Mesenchymal stem cell (in vitro differentiated cells and primary cell): ENCODE data around the gene CAMK1D.
A peak's percentile ranks its signal among the peaks of the same experiment; 100 is the strongest.
"Not testable (repeated sequence)": the region's sequence is repeated elsewhere in the genome, so short reads cannot be mapped to it uniquely, and the experiment has no call there.

Experiments used
- DNase-seq: peaks from one replicate; pipeline ENCODE4 v3.0.0-alpha.2; 2013
- H2AFZ ChIP-seq: one replicate; pipeline ENCODE4 v1.6.1; 2013; ENCODE audit warnings: low read depth, mild to moderate bottlenecking, control low read depth, inconsistent platforms, low read length, moderate library complexity
- H2AK5ac ChIP-seq: 2 replicates; pipeline ENCODE4 v1.6.1; 2013; ENCODE audit warnings: low read length, moderate library complexity, mild to moderate bottlenecking, inconsistent platforms; ENCODE audit not compliant: severe bottlenecking
- H2BK120ac ChIP-seq: one replicate; pipeline ENCODE4 v1.6.1; 2013; ENCODE audit warnings: low read depth, mild to moderate bottlenecking, inconsistent platforms, low read length, moderate library complexity
- H2BK12ac ChIP-seq, 2 experiments: one replicate each; pipeline ENCODE4 v1.6.1; 2013; ENCODE audit warnings: inconsistent platforms in 2 of 2, low read length in 2 of 2, mild to moderate bottlenecking in 2 of 2, moderate library complexity in 2 of 2, control low read depth in 1 of 2
- H2BK15ac ChIP-seq: one replicate; pipeline ENCODE4 v1.6.1; 2013; ENCODE audit warnings: mild to moderate bottlenecking, low read depth, inconsistent platforms; ENCODE audit not compliant: poor library complexity, severe bottlenecking
- H2BK5ac ChIP-seq: 2 replicates; pipeline ENCODE4 v1.6.1; 2013; ENCODE audit warnings: low read depth, mild to moderate bottlenecking, low read length, control low read depth, inconsistent platforms; ENCODE audit not compliant: poor library complexity, severe bottlenecking
- H3K14ac ChIP-seq, 2 experiments: one replicate each; pipeline ENCODE4 v1.6.1; 2013; ENCODE audit warnings: inconsistent platforms in 2 of 2, low read length in 2 of 2, control low read depth in 1 of 2, mild to moderate bottlenecking in 1 of 2, moderate library complexity in 1 of 2
- H3K18ac ChIP-seq, 2 experiments: one replicate each; pipeline ENCODE4 v1.6.1; 2013; ENCODE audit warnings: inconsistent platforms in 2 of 2, low read length in 2 of 2, control low read depth in 1 of 2, low read depth in 1 of 2, mild to moderate bottlenecking in 1 of 2
- H3K23ac ChIP-seq, 2 experiments: one replicate each; pipeline ENCODE4 v1.6.1; 2013; ENCODE audit warnings: inconsistent platforms in 2 of 2, low read length in 2 of 2, mild to moderate bottlenecking in 2 of 2, moderate library complexity in 2 of 2, control low read depth in 1 of 2
- H3K27ac ChIP-seq: 2 replicates; pipeline ENCODE4 v1.5.1; 2013; ENCODE audit warnings: mild to moderate bottlenecking, moderate library complexity, low read length, control low read depth, inconsistent platforms; ENCODE audit not compliant: poor library complexity, severe bottlenecking
- H3K27me3 ChIP-seq, 2 experiments: 2 replicates each; pipeline versions ENCODE4 v1.6.1 to v1.7.0; 2013; ENCODE audit warnings: low read length in 2 of 2, mild to moderate bottlenecking in 2 of 2, moderate library complexity in 2 of 2, control low read depth in 1 of 2, inconsistent platforms in 1 of 2; ENCODE audit not compliant: control insufficient read depth in 1 of 2, insufficient read depth in 1 of 2
- H3K36me3 ChIP-seq, 2 experiments: 2 replicates each; pipeline versions ENCODE4 v1.6.1 to v1.7.0; 2013; ENCODE audit warnings: low read length in 2 of 2, control low read depth in 1 of 2, inconsistent platforms in 1 of 2, low read depth in 1 of 2, mild to moderate bottlenecking in 1 of 2; ENCODE audit not compliant: insufficient read depth in 2 of 2, control insufficient read depth in 1 of 2
- H3K4ac ChIP-seq, 2 experiments: one replicate each; pipeline ENCODE4 v1.6.1; 2013; ENCODE audit warnings: inconsistent platforms in 2 of 2, low read length in 2 of 2, mild to moderate bottlenecking in 2 of 2, moderate library complexity in 2 of 2, control low read depth in 1 of 2, low read depth in 1 of 2
- H3K4me1 ChIP-seq: 2 replicates; pipeline ENCODE4 v1.6.1; 2013; ENCODE audit warnings: low read depth, low read length, control low read depth; ENCODE audit not compliant: control insufficient read depth, insufficient read depth
- H3K4me2 ChIP-seq: 2 replicates; pipeline ENCODE4 v1.6.1; 2013; ENCODE audit warnings: low read length, mild to moderate bottlenecking, inconsistent platforms; ENCODE audit not compliant: poor library complexity, severe bottlenecking
- H3K4me3 ChIP-seq, 2 experiments: 2 replicates each; pipeline versions ENCODE4 v1.5.1 to v1.7.0; 2013; ENCODE audit warnings: low read length in 2 of 2, mild to moderate bottlenecking in 2 of 2, control low read depth in 1 of 2, low read depth in 1 of 2; ENCODE audit not compliant: insufficient read depth in 1 of 2
- H3K79me1 ChIP-seq: replicated peaks from 2 replicates; pipeline ENCODE4 v1.6.1; 2013; ENCODE audit warnings: mild to moderate bottlenecking, control low read depth, low read length, inconsistent platforms; ENCODE audit not compliant: poor library complexity, severe bottlenecking
- H3K9ac ChIP-seq: 2 replicates; pipeline ENCODE4 v1.7.0; 2013; ENCODE audit warnings: mild to moderate bottlenecking, low read length, moderate library complexity
- H3K9me3 ChIP-seq: 2 replicates; pipeline ENCODE4 v1.7.0; 2013; ENCODE audit warnings: mild to moderate bottlenecking, low read length; ENCODE audit not compliant: control insufficient read depth
- H4K8ac ChIP-seq: one replicate; pipeline ENCODE4 v1.6.1; 2013; ENCODE audit warnings: inconsistent platforms, mild to moderate bottlenecking, low read length, moderate library complexity
- H4K91ac ChIP-seq: one replicate; pipeline ENCODE4 v1.6.1; 2013; ENCODE audit warnings: mild to moderate bottlenecking, low read length, inconsistent platforms
- WGBS: methylation state at CpG from one replicate; pipeline ENCODE4 v1.1.7; 2013; ENCODE audit warnings: mixed read lengths; 5-methylcytosine and 5-hydroxymethylcytosine counted together

The CAMK1D gene

DNA sequence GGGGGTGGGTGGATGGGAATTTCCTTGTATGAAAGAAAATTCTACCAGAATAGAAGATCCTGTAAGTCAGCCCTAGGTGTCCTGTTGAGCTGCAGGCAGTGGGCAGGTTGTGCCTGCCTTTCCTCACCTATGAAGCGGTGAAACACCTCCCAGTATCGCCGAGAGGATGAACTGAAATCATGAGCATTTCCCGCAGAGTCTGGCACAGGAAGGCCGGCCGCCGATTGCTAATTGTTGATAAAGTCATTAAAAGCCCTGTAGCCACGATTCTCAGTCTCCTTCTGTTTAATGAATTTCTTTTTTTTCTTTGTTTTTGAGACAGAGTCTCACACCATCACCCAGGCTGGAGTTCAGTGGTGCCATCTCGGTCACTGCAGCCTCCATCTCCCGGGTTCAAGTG lies 142.1 kb downstream of the CAMK1D start:
- Histone ChIP-seq H3K27me3 (no peaks in the 10 kb centered on the region), H2BK12ac (no peak overlapping the region), H2BK120ac (no peak overlapping the region), H3K9ac (no peak overlapping the region), H3K4me3 (no peak overlapping the region), H3K9me3 (no peaks in the 10 kb centered on the region), H3K4me2 (no peak overlapping the region), H3K27ac (no peak overlapping the region), H3K18ac (no peak overlapping the region), H3K4me1 (peaks cover 14% of the 10 kb centered on the region), H2BK5ac (no peak overlapping the region), H2AFZ (no peak overlapping the region), H4K91ac (no peak overlapping the region), H3K14ac (no peak overlapping the region), H2AK5ac (no peak overlapping the region), H3K79me1 (peaks cover 36% of the 10 kb centered on the region), H2BK15ac (no peak overlapping the region), H3K36me3 (no peaks in the 10 kb centered on the region), H4K8ac (no peak overlapping the region), H3K23ac (no peak overlapping the region), H3K4ac (no peak overlapping the region)
- DNase-seq, result no peak
- 95% methylated on average over 8 of the region's 10 CpGs for WGBS

DNA sequence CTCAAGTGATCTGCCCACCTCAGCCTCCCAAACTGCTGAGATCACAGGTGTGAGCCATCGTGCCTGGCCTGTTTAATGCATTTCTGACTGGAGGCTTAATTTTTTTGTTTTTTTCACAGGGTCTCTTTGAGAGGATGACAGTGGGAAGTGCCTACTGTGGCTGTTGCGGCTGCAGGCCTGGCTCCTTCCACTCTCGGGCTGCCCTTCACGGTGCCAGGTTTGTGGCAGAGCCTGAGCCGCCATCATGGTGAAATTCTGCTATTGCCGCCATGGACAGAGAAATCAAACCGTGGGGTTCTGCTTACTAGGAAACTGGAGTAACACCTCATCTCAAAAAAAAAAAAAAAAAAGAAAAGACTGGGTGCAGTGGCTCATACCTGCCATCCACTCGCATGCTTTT lies 142.7 kb downstream of the CAMK1D start:
- no peak overlapping the region for H2BK12ac ChIP-seq
- H3K79me1 ChIP-seq, result peaks cover 39% of the 10 kb centered on the region
- H3K4ac ChIP-seq, result no peak overlapping the region
- no peak overlapping the region for H3K27ac ChIP-seq
- no peak overlapping the region for H3K4me2 ChIP-seq
- H3K14ac ChIP-seq, result no peak overlapping the region
- DNase-seq, result no peak
- no peak overlapping the region for H3K4me3 ChIP-seq
- no peak overlapping the region for H2BK120ac ChIP-seq
- 100% methylated on average over 5 of the region's 8 CpGs for WGBS
- no peaks in the 10 kb centered on the region for H3K9me3 ChIP-seq
- no peak overlapping the region for H2BK5ac ChIP-seq
- H3K27me3 ChIP-seq, result no peaks in the 10 kb centered on the region
- H3K36me3 ChIP-seq, result no peaks in the 10 kb centered on the region
- no peak overlapping the region for H4K91ac ChIP-seq
- peaks cover 14% of the 10 kb centered on the region for H3K4me1 ChIP-seq
- no peak overlapping the region for H4K8ac ChIP-seq
- H2AK5ac ChIP-seq, result no peak overlapping the region
- H3K23ac ChIP-seq, result no peak overlapping the region
- H3K9ac ChIP-seq, result no peak overlapping the region
- no peak overlapping the region for H2AFZ ChIP-seq
- H2BK15ac ChIP-seq, result no peak overlapping the region
- H3K18ac ChIP-seq, result no peak overlapping the region

DNA sequence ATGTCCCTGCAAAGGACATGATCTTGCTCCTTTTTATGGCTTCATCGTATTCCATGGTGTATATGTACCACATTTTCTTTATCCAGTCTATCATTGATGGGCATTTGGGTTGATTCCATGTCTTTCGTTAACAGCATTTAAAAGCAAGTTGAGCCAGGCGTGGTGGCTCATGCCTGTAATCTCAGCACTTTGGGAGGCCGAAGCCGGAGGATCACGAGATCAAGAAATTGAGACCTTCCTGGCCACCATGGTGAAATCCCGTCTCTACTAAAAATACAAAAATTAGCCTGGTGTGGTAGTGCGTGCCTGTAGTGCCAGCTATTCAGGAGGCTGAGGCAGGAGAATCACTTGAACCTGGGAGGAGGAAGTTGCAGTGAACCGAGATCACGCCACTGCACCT lies 147.7 kb downstream of the CAMK1D start:
- H3K9me3 ChIP-seq, H2AK5ac ChIP-seq: not testable (repeated sequence)

DNA sequence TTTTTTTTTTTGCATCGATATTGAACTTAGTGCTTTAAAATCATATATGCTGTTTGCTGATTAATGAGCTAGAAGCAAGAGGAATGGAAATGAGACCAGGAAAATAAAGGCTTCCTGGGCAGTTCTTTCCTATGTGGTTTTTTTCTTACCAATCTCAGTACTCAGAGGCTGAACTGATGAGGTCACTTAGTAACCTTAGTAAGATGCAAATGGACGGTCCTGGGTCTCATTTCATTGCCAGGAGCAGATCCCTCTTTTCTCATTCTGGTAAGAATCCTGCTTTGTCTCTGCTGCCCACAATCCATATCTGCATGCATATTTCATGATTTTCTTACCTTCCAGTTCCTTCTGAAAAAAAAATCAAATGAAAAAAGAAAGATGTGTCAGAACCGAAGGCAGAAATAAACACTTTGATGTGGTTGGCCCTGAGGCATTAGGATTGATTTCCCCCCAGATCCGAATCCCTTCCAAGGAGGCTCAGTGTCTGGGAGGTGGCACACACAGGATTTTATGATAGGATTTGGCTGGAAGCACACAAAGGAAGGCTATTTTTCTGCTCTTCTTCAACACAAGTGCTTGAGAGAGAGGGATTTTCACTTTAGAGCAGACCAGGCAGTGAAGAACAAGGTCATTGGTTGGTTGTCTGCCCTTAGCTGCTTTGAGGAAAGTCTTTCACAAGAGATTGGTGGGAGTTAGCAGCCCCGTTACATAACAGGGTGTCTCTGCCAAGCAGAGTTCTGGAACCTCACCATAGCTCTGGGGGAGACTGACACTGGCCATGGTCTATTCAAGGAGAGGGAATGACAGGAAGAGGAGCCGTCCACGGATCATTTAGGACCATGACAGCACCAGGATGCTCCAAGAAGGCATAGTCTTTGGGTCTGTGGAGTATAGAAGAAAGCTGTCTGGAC lies 150.0 kb downstream of the CAMK1D start:
- peaks cover 0 to 7% of the 10 kb centered on the region in 2 experiments for H3K36me3 ChIP-seq
- H3K14ac ChIP-seq, result no peak overlapping the region
- H2BK15ac ChIP-seq, result no peak overlapping the region
- H2BK120ac ChIP-seq, result no peak overlapping the region
- H3K4me3 ChIP-seq, result no peak overlapping the region
- DNase-seq, result no peak
- 93% methylated on average over 6 of the region's 7 CpGs for WGBS
- H3K79me1 ChIP-seq, result peaks cover 59% of the 10 kb centered on the region
- no peak overlapping the region for H3K4ac ChIP-seq
- no peak overlapping the region for H2AK5ac ChIP-seq
- H3K9ac ChIP-seq, result peak overlapping the region; percentile 50
- no peaks in the 10 kb centered on the region for H3K9me3 ChIP-seq
- no peak overlapping the region for H4K91ac ChIP-seq
- H3K4me2 ChIP-seq, result no peak overlapping the region
- H3K4me1 ChIP-seq, result peaks cover 10% of the 10 kb centered on the region
- H3K23ac ChIP-seq, result no peak overlapping the region
- no peaks in the 10 kb centered on the region for H3K27me3 ChIP-seq
- no peak overlapping the region for H3K18ac ChIP-seq
- H2AFZ ChIP-seq, result no peak overlapping the region
- no peak overlapping the region for H2BK12ac ChIP-seq
- no peak overlapping the region for H4K8ac ChIP-seq
- no peak overlapping the region for H2BK5ac ChIP-seq
- no peak overlapping the region for H3K27ac ChIP-seq

More for the DNA sequence above, 147.7 kb downstream of the CAMK1D start:
- not testable (repeated sequence) for H3K9ac ChIP-seq, H2BK15ac ChIP-seq, H3K23ac ChIP-seq, H2AFZ ChIP-seq, H4K8ac ChIP-seq, H3K36me3 ChIP-seq, H2BK5ac ChIP-seq, H2BK12ac ChIP-seq, H4K91ac ChIP-seq, H3K4me3 ChIP-seq, H3K4ac ChIP-seq, H3K18ac ChIP-seq, H3K4me2 ChIP-seq, H3K27ac ChIP-seq, H3K4me1 ChIP-seq, H3K27me3 ChIP-seq, H2BK120ac ChIP-seq, H3K14ac ChIP-seq, DNase-seq
- WGBS, result 96% methylated on average over 8 of the region's 10 CpGs
- H3K79me1 ChIP-seq, result peaks cover 54% of the 10 kb centered on the region
